K562 (cell line): ENCODE measurements around the gene NKAIN4. TPM values are rescaled to one million over a fixed set of nuclear protein-coding genes. Genes with fewer than 3 reads are reported as not detected.

Source experiments
- ATAC-seq: fragments of 200-7000 bp; cut with Tn5 transposase; 3 replicates; pipeline ENCODE4 v1.9.1; 2020; ENCODE audit warnings: moderate library complexity
- BruUV-seq: library from RNA; stranded (reverse); fragments of 400-500 nt; replicated peaks from 2 replicates; lab custom pipeline; 2021; lab: Mats Ljungman, UMichigan
- CTCF ChIA-PET: fragments of 300-600 bp; formaldehyde crosslinking; extraction: SDS; loops from one replicate; lab custom pipeline; 2021; ENCODE audit warnings: low intra/inter-chr PET ratio; lab: Yijun Ruan, JAX
- POLR2A ChIA-PET: fragments of 300-600, 350-650 bp; sonication (Branson Sonifier 250); formaldehyde crosslinking; extraction: SDS; loops from one replicate; lab custom pipeline; 2021; ENCODE audit warnings: antibody characterized with exemption, inconsistent platforms; lab: Yijun Ruan, JAX
- DNase-seq, 4 experiments: peaks; one replicate each; pipeline versions ENCODE4 v3.0.0 to v3.0.0-alpha.2; 2011 to 2018; ENCODE audit warnings: low spot score in 3 of 4, mixed read lengths in 3 of 4; ENCODE audit errors: extremely low read depth in 1 of 4
- FAIRE-seq: peaks from 2 replicates; lab custom pipeline; 2011; peaks lifted over from hg19 to GRCh38; lab: Jason Lieb, UNC
- H2AFZ ChIP-seq: 2 replicates; pipeline ENCODE4 v1.6.0; 2011; ENCODE audit warnings: low read depth, low read length, control low read depth, inconsistent platforms
- H3K27ac ChIP-seq: fragments of 200-600 bp; 3 replicates; pipeline ENCODE4 v1.8.0; 2011; ENCODE audit warnings: low read depth, mild to moderate bottlenecking, control low read depth, inconsistent platforms, low read length, moderate library complexity, mixed read lengths; ENCODE audit errors: extremely low read depth
- H3K27me3 ChIP-seq, 2 experiments: fragments of 300-600 bp in 1 of 2; 2 replicates in 1 of 2; 3 replicates in 1 of 2; pipeline versions ENCODE4 v1.6.0 to v1.8.0; 2011; ENCODE audit warnings: inconsistent platforms in 2 of 2, low read length in 2 of 2, mild to moderate bottlenecking in 1 of 2, mixed read lengths in 1 of 2, moderate library complexity in 1 of 2; ENCODE audit not compliant: control insufficient read depth in 2 of 2, insufficient read depth in 2 of 2
- H3K36me3 ChIP-seq: fragments of 300-600 bp; 3 replicates; pipeline ENCODE4 v1.8.0; 2011; ENCODE audit warnings: mild to moderate bottlenecking, low read length, inconsistent platforms; ENCODE audit not compliant: control insufficient read depth, insufficient read depth
- H3K4me1 ChIP-seq, 2 experiments: fragments of 200-600 bp in 1 of 2; replicated peaks in 1 of 2; 2 replicates in 1 of 2; 3 replicates in 1 of 2; pipeline versions ENCODE4 v1.5.1 to v1.8.0; 2011; ENCODE audit warnings: inconsistent platforms in 2 of 2, low read length in 2 of 2, mild to moderate bottlenecking in 1 of 2, mixed read lengths in 1 of 2, moderate library complexity in 1 of 2; ENCODE audit not compliant: control insufficient read depth in 2 of 2, insufficient read depth in 2 of 2
- H3K4me2 ChIP-seq: 2 replicates; pipeline ENCODE4 v1.6.1; 2011; ENCODE audit warnings: low read length, control low read depth, inconsistent platforms, mixed read lengths; ENCODE audit not compliant: insufficient read depth
- H3K4me3 ChIP-seq: fragments of 200-600 bp; sonication (generic), shearing (Covaris generic); 2 replicates; pipeline ENCODE4 v1.5.1; 2016; ENCODE audit warnings: control low read depth, inconsistent platforms
- H3K79me2 ChIP-seq: fragments of 200-600 bp; 3 replicates; pipeline ENCODE4 v1.8.0; 2011; ENCODE audit warnings: low read length, inconsistent platforms; ENCODE audit not compliant: control insufficient read depth, insufficient read depth
- H3K9ac ChIP-seq, 2 experiments: 2 replicates each; pipeline versions ENCODE4 v1.6.0 to v1.6.1; 2011; ENCODE audit warnings: low read depth in 2 of 2, low read length in 2 of 2, control low read depth in 1 of 2, inconsistent platforms in 1 of 2, mild to moderate bottlenecking in 1 of 2, mixed read lengths in 1 of 2; ENCODE audit not compliant: insufficient read depth in 1 of 2
- H3K9me1 ChIP-seq: one replicate; pipeline ENCODE4 v1.6.0; 2011; ENCODE audit warnings: inconsistent platforms, mild to moderate bottlenecking, low read length, moderate library complexity; ENCODE audit not compliant: control insufficient read depth, insufficient read depth
- H3K9me3 ChIP-seq: replicated peaks from 2 replicates; pipeline ENCODE4 v1.5.1; 2011; ENCODE audit warnings: low read depth, low read length, inconsistent platforms; ENCODE audit not compliant: control insufficient read depth, insufficient read depth
- H4K20me1 ChIP-seq: replicated peaks from 2 replicates; pipeline ENCODE4 v1.6.1; 2011; ENCODE audit warnings: low read length, inconsistent platforms, mixed read lengths; ENCODE audit not compliant: control insufficient read depth, insufficient read depth
- CHCHD3 ChIP-seq: fragments of 250-450 bp; sonication (Bioruptor Pico); IDR thresholded peaks from 2 replicates; pipeline ENCODE4 v2.1.2; 2022; ENCODE audit warnings: mild to moderate bottlenecking
- CXXC5 ChIP-seq: fragments of 250-450 bp; sonication (Bioruptor Pico); IDR thresholded peaks from 2 replicates; pipeline ENCODE4 v1.8.0; 2022; ENCODE audit warnings: inconsistent platforms, mild to moderate bottlenecking, moderate library complexity
- KDM4B ChIP-seq, 2 experiments: fragments of 450-650 bp in 1 of 2; sonication (generic) in 1 of 2; IDR thresholded peaks; 2 replicates each; pipeline ENCODE4 v1.6.1; 2016 to 2017; ENCODE audit warnings: borderline replicate concordance in 2 of 2, antibody characterized with exemption in 1 of 2, low read depth in 1 of 2, mild to moderate bottlenecking in 1 of 2
- MTA2 ChIP-seq: fragments of 450-650 bp; IDR thresholded peaks from 2 replicates; pipeline ENCODE4 v1.6.1; 2016; ENCODE audit warnings: low read depth
- MTA3 ChIP-seq: fragments of 450-650 bp; formaldehyde crosslinking; IDR thresholded peaks from 2 replicates; pipeline ENCODE4 v1.6.1; 2017; ENCODE audit warnings: mild to moderate bottlenecking, borderline replicate concordance
- MXI1 ChIP-seq: IDR thresholded peaks from 2 replicates; pipeline ENCODE4 v1.6.1; 2011; ENCODE audit warnings: low read depth, mild to moderate bottlenecking, improper control_type of control experiment, low read length
- PHTF2 ChIP-seq: fragments of 250-450 bp; sonication (Bioruptor Pico); IDR thresholded peaks from 2 replicates; pipeline ENCODE4 v1.5.0; 2021; ENCODE audit warnings: mild to moderate bottlenecking
- SMARCA5 ChIP-seq: fragments of 450-650 bp; IDR thresholded peaks from 2 replicates; pipeline ENCODE4 v1.6.1; 2016
- SMARCC2 ChIP-seq: fragments of 450-650 bp; IDR thresholded peaks from 2 replicates; pipeline ENCODE4 v1.6.1; 2017; ENCODE audit warnings: antibody characterized with exemption, moderate library complexity, mild to moderate bottlenecking, low read depth
- VEZF1 ChIP-seq: fragments of 200-800 bp; sonication (Bioruptor generic); IDR thresholded peaks from 2 replicates; pipeline ENCODE4 v1.6.1; 2017; ENCODE audit warnings: missing genetic modification characterization, missing compliant biosample characterization
- ZBTB12 ChIP-seq: fragments of 250-450 bp; sonication (Bioruptor Pico); IDR thresholded peaks from 2 replicates; pipeline ENCODE4 v1.4.0; 2020
- ZBTB33 ChIP-seq: sonication (generic); formaldehyde crosslinking; IDR thresholded peaks from 2 replicates; pipeline ENCODE4 v1.8.1; 2023; ENCODE audit warnings: mild to moderate bottlenecking, missing genetic modification reagents
- ZBTB49 ChIP-seq: sonication (generic); formaldehyde crosslinking; IDR thresholded peaks from 2 replicates; pipeline ENCODE4 v1.8.0; 2022; ENCODE audit warnings: missing genetic modification reagents, mild to moderate bottlenecking, borderline replicate concordance
- ZNF277 ChIP-seq: fragments of 250-450 bp; sonication (Bioruptor Pico); IDR thresholded peaks from 2 replicates; pipeline ENCODE4 v1.8.0; 2022; ENCODE audit warnings: inconsistent platforms, mild to moderate bottlenecking, moderate library complexity, borderline replicate concordance
- ZNF586 ChIP-seq: fragments of 450-650 bp; formaldehyde crosslinking; conservative IDR thresholded peaks from 2 replicates; pipeline ENCODE4 v1.4.0; 2020; ENCODE audit warnings: mild to moderate bottlenecking, moderate library complexity
- WGBS: fragments of 100-300 bp; shearing (Covaris generic); methylation state at CpG from one replicate; pipeline ENCODE4 v1.1.6; 2016; ENCODE audit warnings: low coverage, mixed read lengths; ENCODE audit not compliant: insufficient coverage; ENCODE audit errors: missing lambda C conversion rate; 5-methylcytosine and 5-hydroxymethylcytosine counted together
- in situ Hi-C: fragments of 300-500 bp; cut with MboI; formaldehyde crosslinking; loops from 4 replicates; pipeline ENCODE4 v1.15.0; 2018; ENCODE audit warnings: inconsistent platforms, mixed read lengths
- intact Hi-C: fragments of 100-400 bp; cut with micrococcal nuclease; formaldehyde crosslinking; loops from 2 replicates; pipeline ENCODE4 v1.14.2; 2022
- polyA plus RNA-seq, 8 experiments: library from polyadenylated mRNA; depleted of rRNA in 4 of 8; stranded (reverse) in 5 of 8; unstranded in 3 of 8; fragments of >200 nt; fragmentation: Nextera tagmentation in 2 of 8; fragmentation: Illumina TruSeq in 1 of 8; extraction: Ambion mirVana in 2 of 8; extraction: Trizol in 1 of 8; gene quantifications; 2 replicates each; pipeline versions ENCODE4 v1.2.1 to v1.2.3, GENCODE V29; 2011 to 2014; ENCODE audit warnings: inconsistent platforms in 1 of 8, missing spikeins in 1 of 8
- total RNA-seq, 7 experiments: library from RNA; depleted of rRNA in 6 of 7; stranded (reverse); fragments of >200 nt in 6 of 7; fragmentation: Illumina TruSeq in 2 of 7; extraction: Trizol in 2 of 7; gene quantifications; 2 replicates each; pipeline versions ENCODE4 v1.2.1 to v1.2.3, GENCODE V29; 2011 to 2021; ENCODE audit warnings: low replicate concordance in 1 of 7

The NKAIN4 gene
- total and polyA plus RNA-seq, 9 of the 15 experiments (the other 6 are each of a cell fraction or from before 2014, with no cell fraction given), result not detected

GRCh38 chr20:63267691-63268090 is 13.4 kb upstream of the NKAIN4 start:
- Histone ChIP-seq H3K9me3 (no peaks in the 10 kb centered on the region), H2AFZ (no peak overlapping the region), H3K9ac (peak overlapping the region in 1 of 2 experiments; percentile 50; a peak in 1 of 4 replicates), H3K4me1 (peaks cover 11 to 18% of the 10 kb centered on the region in 2 experiments), H4K20me1 (0 out of 2 replicates have a peak, but pooled peaks cover 7% of the 10 kb centered on the region), H3K36me3 (no peaks in the 10 kb centered on the region), H3K79me2 (peaks cover 2% of the 10 kb centered on the region), H3K27ac (no peak overlapping the region), H3K27me3 (peaks cover 0 to 25% of the 10 kb centered on the region in 2 experiments; a peak in 4 of 5 replicates), H3K4me3 (no peak overlapping the region), H3K9me1 (no peaks in the 10 kb centered on the region), H3K4me2 (no peak overlapping the region)
- FAIRE-seq, result no peak
- ChIA-PET POLR2A (no interaction called here), CTCF (no interaction called here)
- 21% methylated on average over 9 of the region's 9 CpGs for WGBS
- BruUV-seq, result no TSS peak
- DNase-seq, result no peak
- no peak for ATAC-seq
- in situ Hi-C loops (no loop called here), intact Hi-C loops (no loop called here)
- TF ChIP-seq MXI1, result no peak
- no peak for TF ChIP-seq ZBTB12 (CRISPR knock-in tag)
- TF ChIP-seq KDM4B (IDR thresholded peaks at IDR 0.05; ENCODE audit: borderline replicate concordance in 2 of 2, low read depth in 1 of 2), result no peak
- TF ChIP-seq VEZF1 (CRISPR knock-in tag), result no peak
- no peak for TF ChIP-seq MTA3
- TF ChIP-seq ZNF277, result no peak
- TF ChIP-seq ZBTB49 (CRISPR knock-in tag), result no peak
- TF ChIP-seq CXXC5, result no peak
- TF ChIP-seq CHCHD3 (CRISPR knock-in tag), result no peak
- TF ChIP-seq SMARCC2, result no peak
- no peak for TF ChIP-seq PHTF2
- no peak for TF ChIP-seq ZBTB33
- no peak for TF ChIP-seq ZNF586 (CRISPR knock-in tag)
- no peak for TF ChIP-seq SMARCA5
- TF ChIP-seq MTA2, result no peak
